ENCODE results near the gene EML2.

EML2 gene

GRCh38 chr19:45589768-45590167 lies 49.4 kb downstream of the EML2 start:
- in situ Hi-C loops (cut with HindIII; ENCODE audit: low sequenced_read_pairs): no loop called here

GRCh38 chr19:45587873-45588272 lies 51.3 kb downstream of the EML2 start:
- in situ Hi-C loops (cut with HindIII; ENCODE audit: low sequenced_read_pairs): no loop called here

- in situ Hi-C loops (cut with HindIII; ENCODE audit: low sequenced_read_pairs): no loop called here
Measured at GRCh38 chr19:45585158-45585577, 54.0 kb downstream of the EML2 start.

GRCh38 chr19:45584332-45585157 lies 54.7 kb downstream of the EML2 start, which contains the start of gene OPA3:
TSS of gene OPA3 (minus strand) at chr19:45584802. CDS start at chr19:45584764, 38 bp downstream.
- in situ Hi-C loops (cut with HindIII; ENCODE audit: low sequenced_read_pairs): no loop called here

GRCh38 chr19:45581576-45581975 lies 57.6 kb downstream of the EML2 start:
- in situ Hi-C loops (cut with HindIII; ENCODE audit: low sequenced_read_pairs): no loop called here

- in situ Hi-C loops (cut with HindIII; ENCODE audit: low sequenced_read_pairs): no loop called here
Measured at GRCh38 chr19:45578861-45579260, 60.3 kb downstream of the EML2 start.

GRCh38 chr19:45577111-45577905 lies 61.9 kb downstream of the EML2 start:
- in situ Hi-C loops (cut with HindIII; ENCODE audit: low sequenced_read_pairs): no loop called here

- in situ Hi-C loops (cut with HindIII; ENCODE audit: low sequenced_read_pairs): no loop called here
Measured at GRCh38 chr19:45576682-45577081, 62.5 kb downstream of the EML2 start.

GRCh38 chr19:45575216-45575615 lies 64.0 kb downstream of the EML2 start:
- in situ Hi-C loops (cut with HindIII; ENCODE audit: low sequenced_read_pairs): no loop called here

GRCh38 chr19:45574526-45574925 lies 64.7 kb downstream of the EML2 start:
- in situ Hi-C loops (cut with HindIII; ENCODE audit: low sequenced_read_pairs): no loop called here

- in situ Hi-C loops (cut with HindIII; ENCODE audit: low sequenced_read_pairs): no loop called here
Measured at GRCh38 chr19:45571457-45572220, 67.6 kb downstream of the EML2 start.

- in situ Hi-C loops (cut with HindIII; ENCODE audit: low sequenced_read_pairs): no loop called here
Measured at GRCh38 chr19:45569619-45570421, 69.4 kb downstream of the EML2 start.

GRCh38 chr19:45568732-45569131 lies 70.5 kb downstream of the EML2 start:
- in situ Hi-C loops (cut with HindIII; ENCODE audit: low sequenced_read_pairs): no loop called here

- in situ Hi-C loops (cut with HindIII; ENCODE audit: low sequenced_read_pairs): no loop called here
Measured at GRCh38 chr19:45567609-45568008, 71.6 kb downstream of the EML2 start.

GRCh38 chr19:45564131-45564780 lies 74.9 kb downstream of the EML2 start:
- in situ Hi-C loops (cut with HindIII; ENCODE audit: low sequenced_read_pairs): no loop called here

- in situ Hi-C loops (cut with HindIII; ENCODE audit: low sequenced_read_pairs): no loop called here
Measured at GRCh38 chr19:45560686-45561085, 78.5 kb downstream of the EML2 start.

- in situ Hi-C loops (cut with HindIII; ENCODE audit: low sequenced_read_pairs): no loop called here
Measured at GRCh38 chr19:45560038-45560437, 79.2 kb downstream of the EML2 start.
